HepG2 (cell line): Measurements from ENCODE around the gene DRAXIN.

Source experiments
- SIN3A ChIP-seq: IDR thresholded peaks from 2 replicates; pipeline ENCODE4 v1.6.1; 2011; ENCODE audit warnings: low read depth, mild to moderate bottlenecking, control low read depth, low read length, borderline replicate concordance
- TBP ChIP-seq: sonication (generic); formaldehyde crosslinking; IDR thresholded peaks from 2 replicates; pipeline ENCODE4 v1.5.0; 2020; ENCODE audit warnings: missing genetic modification reagents
- ZNF709 ChIP-seq: sonication (generic); formaldehyde crosslinking; IDR thresholded peaks from 2 replicates; pipeline ENCODE4 v1.5.0; 2020; ENCODE audit warnings: mild to moderate bottlenecking, missing genetic modification reagents

- no peak for TF ChIP-seq TBP (CRISPR knock-in tag)
- no peak for TF ChIP-seq ZNF709 (CRISPR knock-in tag)
- no peak for TF ChIP-seq SIN3A
These were observed 29.0 kb downstream of the DRAXIN start for GRCh38 chr1:11720525-11720924.
